Smooth muscle cell (in vitro differentiated cells): ENCODE results near the gene SORCS2. TPM values are rescaled to one million over a fixed set of nuclear protein-coding genes. Genes with fewer than 3 reads are reported as not detected.

Source experiments
- DNase-seq: peaks from one replicate; lab custom pipeline; 2025; ENCODE audit not compliant: unreplicated experiment; lab: John Stamatoyannopoulos, UW
- H2AFZ ChIP-seq: fragments of 200-600 bp; sonication (generic); 2 replicates; pipeline ENCODE4 v1.6.0; 2016; ENCODE audit warnings: antibody characterized with exemption, low read depth, mild to moderate bottlenecking
- H3F3A ChIP-seq: fragments of 200-600 bp; sonication (generic); 2 replicates; pipeline ENCODE4 v1.6.0; 2017; ENCODE audit warnings: antibody characterized with exemption, low read depth
- H3K27ac ChIP-seq: fragments of 200-600 bp; sonication (generic); 2 replicates; pipeline ENCODE4 v1.5.1; 2016; ENCODE audit warnings: low read depth, mild to moderate bottlenecking
- H3K27me3 ChIP-seq: fragments of 200-600 bp; sonication (generic); 2 replicates; pipeline ENCODE4 v1.6.1; 2016; ENCODE audit warnings: low read depth, mild to moderate bottlenecking
- H3K36me3 ChIP-seq: fragments of 200-600 bp; sonication (generic); 2 replicates; pipeline ENCODE4 v1.5.1; 2016; ENCODE audit warnings: low read depth
- H3K4me1 ChIP-seq: fragments of 200-600 bp; sonication (generic); 2 replicates; pipeline ENCODE4 v1.5.1; 2016; ENCODE audit warnings: low read depth
- H3K4me2 ChIP-seq: fragments of 200-600 bp; sonication (generic); 2 replicates; pipeline ENCODE4 v1.6.0; 2016; ENCODE audit warnings: mild to moderate bottlenecking
- H3K4me3 ChIP-seq: fragments of 200-600 bp; sonication (generic); 2 replicates; pipeline ENCODE4 v1.5.1; 2016; ENCODE audit warnings: mild to moderate bottlenecking
- H3K79me2 ChIP-seq: fragments of 200-600 bp; sonication (generic); 2 replicates; pipeline ENCODE4 v1.6.0; 2016; ENCODE audit warnings: low read depth, mild to moderate bottlenecking
- H3K9ac ChIP-seq: fragments of 200-600 bp; sonication (generic); 2 replicates; pipeline ENCODE4 v1.6.0; 2016; ENCODE audit warnings: low read depth
- H3K9me3 ChIP-seq: fragments of 200-600 bp; sonication (generic); replicated peaks from 2 replicates; pipeline ENCODE4 v1.5.1; 2016; ENCODE audit warnings: low read depth
- H4K20me1 ChIP-seq: fragments of 200-600 bp; sonication (generic); 2 replicates; pipeline ENCODE4 v1.6.0; 2016; ENCODE audit warnings: low read depth
- WGBS: methylation state at CpG from one replicate; pipeline ENCODE4 v1.1.7; 2016; ENCODE audit warnings: low lambda C conversion rate; 5-methylcytosine and 5-hydroxymethylcytosine counted together
- polyA plus RNA-seq: library from polyadenylated mRNA; unstranded; fragments of >200 nt; fragmentation: Nextera tagmentation; extraction: Ambion mirVana; gene quantifications from 2 replicates; pipeline ENCODE4 v1.2.1, GENCODE V29; 2016
- total RNA-seq: library from RNA; depleted of rRNA; stranded (reverse); fragments of >200 nt; gene quantifications from 2 replicates; pipeline ENCODE4 v1.2.3, GENCODE V29; 2014
- TF ChIP-seq, protein P1 (sequence below): fragments of 200-600 bp; sonication (generic); IDR thresholded peaks from 2 replicates; pipeline ENCODE4 v1.5.1; 2017; ENCODE audit warnings: borderline replicate concordance, mild to moderate bottlenecking, antibody characterized with exemption; ENCODE audit not compliant: insufficient read depth, poor library complexity, severe bottlenecking

SORCS2 gene
- total and polyA plus RNA-seq, 2 experiments from 2014 or later, result 5.2 to 9.3 TPM

DNA sequence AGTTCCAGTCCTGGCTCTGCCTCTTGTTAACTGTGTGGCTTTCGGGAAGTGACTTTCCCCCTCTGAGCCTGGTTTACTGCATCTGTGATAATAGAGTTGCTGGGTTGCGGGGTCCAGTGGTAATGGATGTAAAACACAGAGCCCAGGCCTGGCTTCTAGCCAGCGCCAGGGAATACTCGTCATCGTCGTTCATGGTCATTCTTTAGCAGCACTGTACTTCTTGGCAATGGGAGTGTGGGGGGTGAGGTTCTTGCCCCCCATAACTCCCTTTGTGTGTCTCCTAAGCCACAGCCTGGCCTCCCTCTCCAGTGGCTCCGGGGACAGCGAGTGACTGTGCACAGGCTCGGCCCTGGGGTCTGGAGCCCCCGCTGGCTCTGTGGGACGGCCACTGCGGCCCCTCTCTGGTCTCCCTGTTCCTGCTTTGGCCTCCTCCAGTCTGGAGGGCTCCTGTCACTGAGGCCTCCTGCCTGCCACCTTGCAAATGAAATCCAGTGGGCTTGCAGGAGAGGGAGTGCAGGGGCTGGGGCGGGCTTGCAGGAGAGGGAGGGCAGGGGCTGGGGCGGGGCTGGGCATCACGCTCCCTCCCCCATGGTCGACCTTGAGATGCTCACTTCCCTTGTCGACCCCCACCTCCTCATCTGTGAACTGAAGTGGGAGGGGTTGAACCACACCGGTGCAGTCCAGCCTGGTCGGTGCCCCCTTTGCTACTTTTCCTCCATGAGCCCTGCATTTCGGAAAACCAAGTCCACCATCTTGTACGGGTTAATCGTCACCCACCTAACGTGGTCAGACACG lies 229.2 kb downstream of the SORCS2 start:
- H3K36me3 ChIP-seq, result no peaks in the 10 kb centered on the region
- no peaks in the 10 kb centered on the region for H4K20me1 ChIP-seq
- H3F3A ChIP-seq, result no peaks in the 10 kb centered on the region
- H3K9ac ChIP-seq, result no peak overlapping the region
- no peaks in the 10 kb centered on the region for H3K9me3 ChIP-seq
- H3K27me3 ChIP-seq, result no peaks in the 10 kb centered on the region
- no peaks in the 10 kb centered on the region for H3K79me2 ChIP-seq
- DNase-seq, result no peak
- TF ChIP-seq, protein P1, sequence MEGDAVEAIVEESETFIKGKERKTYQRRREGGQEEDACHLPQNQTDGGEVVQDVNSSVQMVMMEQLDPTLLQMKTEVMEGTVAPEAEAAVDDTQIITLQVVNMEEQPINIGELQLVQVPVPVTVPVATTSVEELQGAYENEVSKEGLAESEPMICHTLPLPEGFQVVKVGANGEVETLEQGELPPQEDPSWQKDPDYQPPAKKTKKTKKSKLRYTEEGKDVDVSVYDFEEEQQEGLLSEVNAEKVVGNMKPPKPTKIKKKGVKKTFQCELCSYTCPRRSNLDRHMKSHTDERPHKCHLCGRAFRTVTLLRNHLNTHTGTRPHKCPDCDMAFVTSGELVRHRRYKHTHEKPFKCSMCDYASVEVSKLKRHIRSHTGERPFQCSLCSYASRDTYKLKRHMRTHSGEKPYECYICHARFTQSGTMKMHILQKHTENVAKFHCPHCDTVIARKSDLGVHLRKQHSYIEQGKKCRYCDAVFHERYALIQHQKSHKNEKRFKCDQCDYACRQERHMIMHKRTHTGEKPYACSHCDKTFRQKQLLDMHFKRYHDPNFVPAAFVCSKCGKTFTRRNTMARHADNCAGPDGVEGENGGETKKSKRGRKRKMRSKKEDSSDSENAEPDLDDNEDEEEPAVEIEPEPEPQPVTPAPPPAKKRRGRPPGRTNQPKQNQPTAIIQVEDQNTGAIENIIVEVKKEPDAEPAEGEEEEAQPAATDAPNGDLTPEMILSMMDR, result no peak
- WGBS, result 92% methylated on average over 24 of the region's 24 CpGs
- no peak overlapping the region for H3K27ac ChIP-seq
- no peak overlapping the region for H3K4me2 ChIP-seq
- H2AFZ ChIP-seq, result no peak overlapping the region
- H3K4me3 ChIP-seq, result no peak overlapping the region
- no peaks in the 10 kb centered on the region for H3K4me1 ChIP-seq

- no peak overlapping the region for H3K4me2 ChIP-seq
- H4K20me1 ChIP-seq, result no peaks in the 10 kb centered on the region
- no peak for DNase-seq
- H3K36me3 ChIP-seq, result no peaks in the 10 kb centered on the region
- H3K9me3 ChIP-seq, result no peaks in the 10 kb centered on the region
- no peak overlapping the region for H3K27ac ChIP-seq
- H3K27me3 ChIP-seq, result no peaks in the 10 kb centered on the region
- H3K9ac ChIP-seq, result no peak overlapping the region
- H3K4me3 ChIP-seq, result no peak overlapping the region
- TF ChIP-seq, protein P1, result no peak
- H2AFZ ChIP-seq, result no peak overlapping the region
- H3F3A ChIP-seq, result no peaks in the 10 kb centered on the region
- WGBS, result 93% methylated on average over 19 of the region's 19 CpGs
- no peaks in the 10 kb centered on the region for H3K4me1 ChIP-seq
- no peaks in the 10 kb centered on the region for H3K79me2 ChIP-seq
These were observed 230.0 kb downstream of the SORCS2 start for GRCh38 chr4:7422151-7422897.

GRCh38 chr4:7422898-7423180 lies 230.5 kb downstream of the SORCS2 start:
- H2AFZ ChIP-seq, result no peak overlapping the region
- no peaks in the 10 kb centered on the region for H3K36me3 ChIP-seq
- no peaks in the 10 kb centered on the region for H3K79me2 ChIP-seq
- no peaks in the 10 kb centered on the region for H3K9me3 ChIP-seq
- H3K27me3 ChIP-seq, result no peaks in the 10 kb centered on the region
- 90% methylated on average over 9 of the region's 9 CpGs for WGBS
- H3F3A ChIP-seq, result no peaks in the 10 kb centered on the region
- H3K4me3 ChIP-seq, result no peak overlapping the region
- TF ChIP-seq, protein P1, result no peak
- H3K9ac ChIP-seq, result no peak overlapping the region
- no peak overlapping the region for H3K4me2 ChIP-seq
- DNase-seq, result no peak
- H4K20me1 ChIP-seq, result no peaks in the 10 kb centered on the region
- H3K27ac ChIP-seq, result no peak overlapping the region
- H3K4me1 ChIP-seq, result peaks cover under 1% of the 10 kb centered on the region
